MM.1S (cell line): ENCODE measurements around the gene ETV6.

Experiments
- CTCF ChIP-seq: fragments of 300-600 bp; sonication (generic); IDR thresholded peaks from 2 replicates; pipeline ENCODE4 v1.5.1; 2016; ENCODE audit warnings: antibody characterized with exemption, low read length, mixed read lengths
- EZH2 ChIP-seq: fragments of 300-600 bp; sonication (generic); optimal IDR thresholded peaks from 2 replicates; pipeline ENCODE3; 2017; ENCODE audit warnings: low read depth, mild to moderate bottlenecking, antibody characterized with exemption, low read length, mixed read lengths
- EZH2phosphoT487 ChIP-seq: fragments of 300-600 bp; sonication (generic); IDR thresholded peaks from 2 replicates; pipeline ENCODE4 v1.6.1; 2018; ENCODE audit warnings: antibody characterized with exemption, low read length

GRCh38 chr12:11822081-11822834 lies 172.8 kb downstream of the ETV6 start:
- TF ChIP-seq CTCF, result no peak
- TF ChIP-seq EZH2, result no peak
- no peak for TF ChIP-seq EZH2phosphoT487
